Neural cell (in vitro differentiated cells): ENCODE measurements around the gene SLC2A4. TPM values are rescaled to one million over a fixed set of nuclear protein-coding genes. Genes with fewer than 3 reads are reported as not detected.
A peak's percentile ranks its signal among the peaks of the same experiment; 100 is the strongest.

Experiments used
- H2AFZ ChIP-seq: fragments of 200-600, 300-800 bp; sonication (generic), shearing (Covaris generic); 2 replicates; pipeline ENCODE4 v1.6.0; 2014; ENCODE audit warnings: low read depth, mild to moderate bottlenecking, antibody characterized with exemption, low read length, moderate library complexity
- H3F3A ChIP-seq: fragments of 200-600 bp; shearing (Covaris generic); 2 replicates; pipeline ENCODE4 v1.6.1; 2016; ENCODE audit warnings: mild to moderate bottlenecking, moderate library complexity, mixed read lengths, antibody characterized with exemption, low read length; ENCODE audit not compliant: insufficient read depth, poor library complexity, severe bottlenecking
- H3K27ac ChIP-seq: fragments of 200-600, 300-800 bp; sonication (generic), shearing (Covaris generic); 2 replicates; pipeline ENCODE4 v1.5.1; 2014; ENCODE audit warnings: mild to moderate bottlenecking, low read length, moderate library complexity
- H3K27me3 ChIP-seq: fragments of 300-800, 200-600 bp; sonication (generic), shearing (Covaris generic); 2 replicates; pipeline ENCODE4 v1.6.0; 2014; ENCODE audit warnings: mild to moderate bottlenecking, low read depth, low read length, moderate library complexity; ENCODE audit not compliant: insufficient read depth
- H3K36me3 ChIP-seq: fragments of 300-800, 200-600 bp; sonication (generic), shearing (Covaris generic); 2 replicates; pipeline ENCODE4 v1.5.1; 2014; ENCODE audit warnings: mild to moderate bottlenecking, antibody characterized with exemption, low read length, moderate library complexity; ENCODE audit not compliant: insufficient read depth
- H3K4me2 ChIP-seq: fragments of 300-800, 200-600 bp; sonication (generic), shearing (Covaris generic); 2 replicates; pipeline ENCODE4 v1.6.0; 2014; ENCODE audit warnings: mild to moderate bottlenecking, low read length
- H3K4me3 ChIP-seq: fragments of 300-800, 200-600 bp; sonication (generic), shearing (Covaris generic); 2 replicates; pipeline ENCODE4 v1.5.1; 2014; ENCODE audit warnings: mild to moderate bottlenecking, low read length, moderate library complexity
- H3K79me2 ChIP-seq: fragments of 200-600 bp; shearing (Covaris generic); replicated peaks from 2 replicates; pipeline ENCODE4 v1.6.0; 2014; ENCODE audit warnings: mild to moderate bottlenecking, low read length, moderate library complexity; ENCODE audit not compliant: insufficient read depth
- H3K9ac ChIP-seq: fragments of 300-800, 200-600 bp; sonication (generic), shearing (Covaris generic); 2 replicates; pipeline ENCODE4 v1.6.1; 2016; ENCODE audit warnings: mild to moderate bottlenecking, low read length, mixed read lengths
- H3K9me2 ChIP-seq: fragments of 200-600 bp; shearing (Covaris generic); 2 replicates; pipeline ENCODE4 v1.6.1; 2016; ENCODE audit warnings: mild to moderate bottlenecking, low read length, mixed read lengths; ENCODE audit not compliant: insufficient read depth
- H3K9me3 ChIP-seq: fragments of 200-600, 300-800 bp; sonication (generic), shearing (Covaris generic); 2 replicates; pipeline ENCODE4 v1.6.1; 2016; ENCODE audit warnings: mild to moderate bottlenecking, mixed run types, low read length, moderate library complexity, mixed read lengths
- H4K20me1 ChIP-seq: fragments of 200-600 bp; shearing (Covaris generic); 2 replicates; pipeline ENCODE4 v1.6.1; 2016; ENCODE audit warnings: mild to moderate bottlenecking, mixed run types; ENCODE audit not compliant: insufficient read depth
- EP300 ChIP-seq: fragments of 450-650 bp; conservative IDR thresholded peaks from 2 replicates; pipeline ENCODE4 v1.6.1; 2014; ENCODE audit warnings: antibody characterized with exemption, mild to moderate bottlenecking, moderate library complexity; ENCODE audit not compliant: poor library complexity, severe bottlenecking
- EZH2 ChIP-seq: fragments of 200-600, 300-800 bp; shearing (Covaris generic), sonication (generic); IDR thresholded peaks from 2 replicates; pipeline ENCODE4 v1.6.1; 2014; ENCODE audit warnings: antibody characterized with exemption, low read length, borderline replicate concordance, mild to moderate bottlenecking; ENCODE audit not compliant: insufficient read depth, poor library complexity, severe bottlenecking
- MXI1 ChIP-seq: fragments of 450-650 bp; conservative IDR thresholded peaks from 2 replicates; pipeline ENCODE4 v1.6.1; 2014; ENCODE audit warnings: antibody characterized with exemption, mild to moderate bottlenecking; ENCODE audit not compliant: poor library complexity, severe bottlenecking
- POLR2AphosphoS5 ChIP-seq: IDR thresholded peaks from 2 replicates; pipeline ENCODE4 v1.6.1; 2012
- RAD21 ChIP-seq: fragments of 450-650 bp; conservative IDR thresholded peaks from 2 replicates; pipeline ENCODE4 v1.6.1; 2014; ENCODE audit warnings: antibody characterized with exemption, mild to moderate bottlenecking, moderate library complexity
- SMC3 ChIP-seq: fragments of 450-650 bp; conservative IDR thresholded peaks from 2 replicates; pipeline ENCODE4 v1.6.1; 2014; ENCODE audit warnings: antibody characterized with exemption, mild to moderate bottlenecking, moderate library complexity; ENCODE audit not compliant: poor library complexity
- TAF1 ChIP-seq: IDR thresholded peaks from 2 replicates; pipeline ENCODE4 v1.6.1; 2012; ENCODE audit warnings: low read depth
- polyA plus RNA-seq: library from polyadenylated mRNA; depleted of rRNA; stranded (reverse); fragments of >200 nt; gene quantifications from 2 replicates; pipeline ENCODE4 v1.2.3, GENCODE V29; 2014
- TF ChIP-seq, protein P1 (sequence below): fragments of 450-650 bp; IDR thresholded peaks from 2 replicates; pipeline ENCODE4 v1.5.1; 2014; ENCODE audit warnings: antibody characterized with exemption, mild to moderate bottlenecking, moderate library complexity; ENCODE audit not compliant: poor library complexity, severe bottlenecking
- TF ChIP-seq, protein P2 (sequence below): IDR thresholded peaks from 2 replicates; pipeline ENCODE4 v1.6.1; 2012; ENCODE audit warnings: borderline replicate concordance

SLC2A4 gene
- polyA plus RNA-seq, 1 donor from 2014 or later: not detected

DNA sequence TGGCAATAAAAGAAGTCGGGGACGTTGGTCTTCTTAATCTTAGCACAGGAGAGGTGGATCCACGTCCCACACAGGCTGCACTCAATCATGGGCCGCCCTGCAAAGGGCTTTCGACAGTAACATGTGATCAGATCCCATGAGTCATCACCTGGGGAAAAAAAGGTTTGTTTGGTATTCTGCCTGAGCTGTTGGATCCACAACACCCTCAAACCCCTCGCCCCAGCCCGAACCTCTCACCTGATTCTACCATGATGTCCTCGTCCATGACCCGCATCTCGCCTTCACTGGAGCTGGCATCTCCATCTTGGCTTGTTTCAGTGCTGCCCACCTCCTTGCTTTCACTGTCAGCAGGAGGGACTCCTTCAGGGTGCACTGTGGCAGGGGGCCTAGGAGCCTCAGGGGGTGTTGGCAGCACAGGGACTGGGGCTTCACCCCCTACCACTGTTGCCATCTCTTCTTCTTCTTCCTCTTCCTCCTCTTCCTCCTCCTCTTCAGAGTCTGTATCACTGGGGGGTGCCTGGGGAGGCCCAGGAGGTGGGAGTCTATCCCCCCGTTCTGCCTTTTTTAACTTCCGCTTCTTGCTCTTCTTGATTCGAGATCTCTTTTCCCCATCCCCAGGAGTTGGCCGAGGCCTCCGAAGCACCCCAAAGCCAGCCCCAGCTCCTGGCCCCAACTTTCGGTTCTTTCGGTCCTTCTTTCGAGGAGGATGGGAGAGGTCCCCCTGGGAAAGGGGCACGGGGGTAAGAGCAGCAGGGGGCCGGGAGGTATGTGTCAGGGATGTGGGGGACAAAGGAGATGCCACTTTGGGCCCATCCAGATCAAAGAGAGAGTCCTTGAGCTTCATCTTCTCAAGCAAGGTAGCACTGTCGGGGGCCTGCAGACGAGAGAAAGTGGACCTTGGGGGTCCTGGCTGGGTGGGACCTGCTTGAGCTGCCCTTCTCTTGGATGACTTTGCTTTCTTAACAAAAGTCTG is 45.5 kb upstream of the SLC2A4 start:
- H3F3A ChIP-seq: peaks cover 3% of the 10 kb centered on the region
- H3K9me2 ChIP-seq: no peaks in the 10 kb centered on the region
- H3K4me2 ChIP-seq: no peak overlapping the region
- no peaks in the 10 kb centered on the region for H3K27me3 ChIP-seq
- no peak overlapping the region for H2AFZ ChIP-seq
- peak overlapping the region; percentile 75 for H3K4me3 ChIP-seq
- H3K36me3 ChIP-seq: no peaks in the 10 kb centered on the region
- no peaks in the 10 kb centered on the region for H4K20me1 ChIP-seq
- peaks cover 82% of the 10 kb centered on the region for H3K79me2 ChIP-seq
- H3K9me3 ChIP-seq: no peaks in the 10 kb centered on the region
- TF ChIP-seq, protein P1, sequence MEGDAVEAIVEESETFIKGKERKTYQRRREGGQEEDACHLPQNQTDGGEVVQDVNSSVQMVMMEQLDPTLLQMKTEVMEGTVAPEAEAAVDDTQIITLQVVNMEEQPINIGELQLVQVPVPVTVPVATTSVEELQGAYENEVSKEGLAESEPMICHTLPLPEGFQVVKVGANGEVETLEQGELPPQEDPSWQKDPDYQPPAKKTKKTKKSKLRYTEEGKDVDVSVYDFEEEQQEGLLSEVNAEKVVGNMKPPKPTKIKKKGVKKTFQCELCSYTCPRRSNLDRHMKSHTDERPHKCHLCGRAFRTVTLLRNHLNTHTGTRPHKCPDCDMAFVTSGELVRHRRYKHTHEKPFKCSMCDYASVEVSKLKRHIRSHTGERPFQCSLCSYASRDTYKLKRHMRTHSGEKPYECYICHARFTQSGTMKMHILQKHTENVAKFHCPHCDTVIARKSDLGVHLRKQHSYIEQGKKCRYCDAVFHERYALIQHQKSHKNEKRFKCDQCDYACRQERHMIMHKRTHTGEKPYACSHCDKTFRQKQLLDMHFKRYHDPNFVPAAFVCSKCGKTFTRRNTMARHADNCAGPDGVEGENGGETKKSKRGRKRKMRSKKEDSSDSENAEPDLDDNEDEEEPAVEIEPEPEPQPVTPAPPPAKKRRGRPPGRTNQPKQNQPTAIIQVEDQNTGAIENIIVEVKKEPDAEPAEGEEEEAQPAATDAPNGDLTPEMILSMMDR: no peak
- no peak for TF ChIP-seq EP300
- no peak for TF ChIP-seq POLR2AphosphoS5
- TF ChIP-seq TAF1: no peak
- no peak for TF ChIP-seq RAD21
- TF ChIP-seq, protein P2, sequence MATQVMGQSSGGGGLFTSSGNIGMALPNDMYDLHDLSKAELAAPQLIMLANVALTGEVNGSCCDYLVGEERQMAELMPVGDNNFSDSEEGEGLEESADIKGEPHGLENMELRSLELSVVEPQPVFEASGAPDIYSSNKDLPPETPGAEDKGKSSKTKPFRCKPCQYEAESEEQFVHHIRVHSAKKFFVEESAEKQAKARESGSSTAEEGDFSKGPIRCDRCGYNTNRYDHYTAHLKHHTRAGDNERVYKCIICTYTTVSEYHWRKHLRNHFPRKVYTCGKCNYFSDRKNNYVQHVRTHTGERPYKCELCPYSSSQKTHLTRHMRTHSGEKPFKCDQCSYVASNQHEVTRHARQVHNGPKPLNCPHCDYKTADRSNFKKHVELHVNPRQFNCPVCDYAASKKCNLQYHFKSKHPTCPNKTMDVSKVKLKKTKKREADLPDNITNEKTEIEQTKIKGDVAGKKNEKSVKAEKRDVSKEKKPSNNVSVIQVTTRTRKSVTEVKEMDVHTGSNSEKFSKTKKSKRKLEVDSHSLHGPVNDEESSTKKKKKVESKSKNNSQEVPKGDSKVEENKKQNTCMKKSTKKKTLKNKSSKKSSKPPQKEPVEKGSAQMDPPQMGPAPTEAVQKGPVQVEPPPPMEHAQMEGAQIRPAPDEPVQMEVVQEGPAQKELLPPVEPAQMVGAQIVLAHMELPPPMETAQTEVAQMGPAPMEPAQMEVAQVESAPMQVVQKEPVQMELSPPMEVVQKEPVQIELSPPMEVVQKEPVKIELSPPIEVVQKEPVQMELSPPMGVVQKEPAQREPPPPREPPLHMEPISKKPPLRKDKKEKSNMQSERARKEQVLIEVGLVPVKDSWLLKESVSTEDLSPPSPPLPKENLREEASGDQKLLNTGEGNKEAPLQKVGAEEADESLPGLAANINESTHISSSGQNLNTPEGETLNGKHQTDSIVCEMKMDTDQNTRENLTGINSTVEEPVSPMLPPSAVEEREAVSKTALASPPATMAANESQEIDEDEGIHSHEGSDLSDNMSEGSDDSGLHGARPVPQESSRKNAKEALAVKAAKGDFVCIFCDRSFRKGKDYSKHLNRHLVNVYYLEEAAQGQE: no peak
- TF ChIP-seq EZH2: no peak
- no peak for TF ChIP-seq SMC3
- no peak for TF ChIP-seq MXI1
- H3K9ac ChIP-seq: no peak overlapping the region
- H3K27ac ChIP-seq: no peak overlapping the region

DNA sequence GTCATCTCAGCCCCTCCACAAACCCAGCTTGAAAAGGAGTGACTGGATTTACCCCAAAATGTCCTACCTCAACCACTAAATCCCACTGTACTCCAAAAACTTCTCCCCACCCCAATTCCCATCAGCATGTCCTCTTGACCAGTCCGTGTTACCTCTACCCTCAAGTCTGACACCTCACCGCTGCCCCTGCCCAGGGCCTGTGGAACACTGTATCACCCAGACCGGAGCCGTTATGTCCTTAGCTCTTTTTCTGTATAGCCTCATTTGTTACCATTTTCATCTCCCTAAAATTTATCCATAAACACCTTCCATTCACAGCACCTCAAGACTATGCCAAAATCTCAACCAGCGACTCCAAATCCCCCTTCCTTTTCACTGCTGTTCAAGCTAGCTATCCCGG is 44.7 kb upstream of the SLC2A4 start:
- Histone ChIP-seq H3K4me2 (peak overlapping the region; percentile 82), H2AFZ (no peak overlapping the region), H3F3A (peaks cover 3% of the 10 kb centered on the region), H3K9me2 (no peaks in the 10 kb centered on the region), H3K9ac (peak overlapping the region; percentile 98), H3K4me3 (peak overlapping the region; percentile 75), H3K36me3 (no peaks in the 10 kb centered on the region), H3K79me2 (peaks cover 83% of the 10 kb centered on the region), H3K27me3 (no peaks in the 10 kb centered on the region), H3K27ac (peak overlapping the region; percentile 95), H3K9me3 (no peaks in the 10 kb centered on the region), H4K20me1 (no peaks in the 10 kb centered on the region)
- TF ChIP-seq, protein P2: no peak
- TF ChIP-seq SMC3 (no peak), TAF1 (no peak), POLR2AphosphoS5 (no peak), EP300 (no peak), EZH2 (no peak), MXI1 (no peak), RAD21 (no peak)
- TF ChIP-seq, protein P1: no peak
